HCT116 (cell line): ENCODE results near the gene TBX15. TPM values are rescaled to one million over a fixed set of nuclear protein-coding genes. Genes with fewer than 3 reads are reported as not detected.

ENCODE experiments used
- ATAC-seq: fragments of 200-7000 bp; cut with Tn5 transposase; 2 replicates; pipeline ENCODE4 v1.9.1; 2020; ENCODE audit warnings: mild to moderate bottlenecking, moderate library complexity
- BruUV-seq: library from RNA; stranded (reverse); fragments of 400-500 nt; replicated peaks from 2 replicates; lab custom pipeline; 2021; lab: Mats Ljungman, UMichigan
- CTCF ChIA-PET: fragments of 300-600 bp; sonication (Branson Sonifier 250); formaldehyde crosslinking; loops from one replicate; lab custom pipeline; 2021; ENCODE audit warnings: antibody characterized with exemption; lab: Charles Lee
- POLR2A ChIA-PET: fragments of 300-600, 350-600 bp; sonication (Branson Sonifier 250); formaldehyde crosslinking; loops from one replicate; lab custom pipeline; 2021; ENCODE audit warnings: antibody characterized with exemption; lab: Charles Lee
- RAD21 ChIA-PET, 2 experiments: fragments of 300-600 bp; sonication (Branson Sonifier 250); formaldehyde crosslinking; loops; one replicate each; lab custom pipeline; 2023; ENCODE audit warnings: low total read pairs in 2 of 2; ENCODE audit not compliant: uncharacterized antibody in 2 of 2, unreplicated experiment in 2 of 2, low non-redundant PET in 1 of 2; lab: Charles Lee
- DNase-seq: peaks from one replicate; pipeline ENCODE4 v3.0.0-alpha.2; 2010; ENCODE audit warnings: low read depth, low spot score
- H2AFZ ChIP-seq: fragments of 200-600 bp; shearing (Covaris generic), sonication (generic); 2 replicates; pipeline ENCODE4 v1.6.1; 2017; ENCODE audit warnings: low read depth, mixed run types, mixed read lengths, antibody characterized with exemption, low read length; ENCODE audit not compliant: poor library complexity, severe bottlenecking
- H3K27ac ChIP-seq: 2 replicates; pipeline ENCODE4 v1.5.1; 2012; ENCODE audit warnings: low read depth, low read length
- H3K27me3 ChIP-seq: fragments of 200-600 bp; sonication (generic); 2 replicates; pipeline ENCODE4 v1.6.1; 2016; ENCODE audit warnings: mixed run types, low read length, mixed read lengths; ENCODE audit not compliant: insufficient read depth
- H3K36me3 ChIP-seq, 2 experiments: fragments of 200-500 bp in 1 of 2; fragments of 200-600 bp in 1 of 2; sonication (Bioruptor generic) in 1 of 2; sonication (generic) in 1 of 2; 2 replicates each; pipeline versions ENCODE4 v1.5.1 to v1.6.1; 2014 to 2016; ENCODE audit warnings: low read length in 2 of 2, inconsistent platforms in 1 of 2, mixed read lengths in 1 of 2, mixed run types in 1 of 2; ENCODE audit not compliant: insufficient read depth in 2 of 2, control insufficient read depth in 1 of 2
- H3K4me1 ChIP-seq, 2 experiments: fragments of 200-600 bp in 1 of 2; sonication (generic) in 1 of 2; 2 replicates each; pipeline versions ENCODE4 v1.5.1 to v1.6.1; 2012 to 2017; ENCODE audit warnings: low read length in 2 of 2, inconsistent platforms in 1 of 2, mild to moderate bottlenecking in 1 of 2, mixed read lengths in 1 of 2, mixed run types in 1 of 2, moderate library complexity in 1 of 2; ENCODE audit not compliant: insufficient read depth in 2 of 2, control insufficient read depth in 1 of 2
- H3K4me2 ChIP-seq: fragments of 200-600 bp; sonication (generic); 2 replicates; pipeline ENCODE4 v1.6.1; 2017; ENCODE audit warnings: mixed run types, low read length, mixed read lengths
- H3K4me3 ChIP-seq, 2 experiments: fragments of 200-600 bp in 1 of 2; sonication (generic) in 1 of 2; replicated peaks in 1 of 2; 2 replicates each; pipeline ENCODE4 v1.5.1; 2011 to 2016; ENCODE audit warnings: low read length in 2 of 2, control low read depth in 1 of 2, low read depth in 1 of 2, mild to moderate bottlenecking in 1 of 2, mixed read lengths in 1 of 2, mixed run types in 1 of 2
- H3K79me2 ChIP-seq: fragments of 200-600 bp; sonication (generic); 2 replicates; pipeline ENCODE4 v1.6.1; 2017; ENCODE audit warnings: mild to moderate bottlenecking, mixed run types, low read length, moderate library complexity, mixed read lengths; ENCODE audit not compliant: insufficient read depth
- H3K9ac ChIP-seq: fragments of 200-600 bp; sonication (generic); 2 replicates; pipeline ENCODE4 v1.6.1; 2016; ENCODE audit warnings: low read length, mixed read lengths
- H3K9me2 ChIP-seq: fragments of 200-600 bp; sonication (generic), shearing (Covaris generic); 2 replicates; pipeline ENCODE4 v1.6.1; 2017; ENCODE audit warnings: mixed run types, mild to moderate bottlenecking, moderate library complexity; ENCODE audit not compliant: insufficient read depth
- H3K9me3 ChIP-seq, 2 experiments: fragments of 200-500 bp in 1 of 2; fragments of 200-600 bp in 1 of 2; sonication (Bioruptor generic) in 1 of 2; sonication (generic) in 1 of 2; 2 replicates each; pipeline ENCODE4 v1.6.1; 2014 to 2017; ENCODE audit warnings: low read length in 2 of 2, mixed read lengths in 2 of 2, inconsistent platforms in 1 of 2, low read depth in 1 of 2, mild to moderate bottlenecking in 1 of 2, mixed run types in 1 of 2, moderate library complexity in 1 of 2; ENCODE audit not compliant: control insufficient read depth in 1 of 2, insufficient read depth in 1 of 2
- H4K20me1 ChIP-seq: fragments of 200-600 bp; sonication (generic), shearing (Covaris generic); 2 replicates; pipeline ENCODE4 v1.6.1; 2017; ENCODE audit warnings: mixed run types, mild to moderate bottlenecking, moderate library complexity; ENCODE audit not compliant: insufficient read depth
- CEBPB ChIP-seq: IDR thresholded peaks from 2 replicates; pipeline ENCODE4 v1.6.1; 2012; ENCODE audit warnings: low read depth
- EGR1 ChIP-seq: IDR thresholded peaks from 2 replicates; pipeline ENCODE4 v1.6.1; 2012; ENCODE audit warnings: low read depth
- EZH2phosphoT487 ChIP-seq: fragments of 200-600 bp; IDR thresholded peaks from 2 replicates; pipeline ENCODE4 v1.6.1; 2018; ENCODE audit warnings: antibody characterized with exemption, borderline replicate concordance
- JUND ChIP-seq: IDR thresholded peaks from 2 replicates; pipeline ENCODE4 v1.6.1; 2012
- RAD21 ChIP-seq: IDR thresholded peaks from 2 replicates; pipeline ENCODE4 v1.6.1; 2012; ENCODE audit warnings: low read depth, mild to moderate bottlenecking
- SP1 ChIP-seq: IDR thresholded peaks from 2 replicates; pipeline ENCODE4 v1.6.1; 2012; ENCODE audit warnings: low read depth
- SRF ChIP-seq: IDR thresholded peaks from 2 replicates; pipeline ENCODE4 v1.6.1; 2012; ENCODE audit warnings: low read depth
- TCF7L2 ChIP-seq: IDR thresholded peaks from 2 replicates; pipeline ENCODE4 v1.7.0; 2011; ENCODE audit warnings: borderline replicate concordance, inconsistent platforms; ENCODE audit not compliant: insufficient read depth, insufficient read length; ENCODE audit errors: extremely low read depth
- ZNF274 ChIP-seq: fragments of 200-500 bp; sonication (Bioruptor generic); IDR thresholded peaks from 2 replicates; pipeline ENCODE4 v1.6.1; 2014; ENCODE audit warnings: mild to moderate bottlenecking, low read depth, low read length, inconsistent platforms
- intact Hi-C: fragments of 100-400 bp; cut with micrococcal nuclease; formaldehyde crosslinking; loops from 2 replicates; pipeline ENCODE4 v1.10.0; 2022
- total RNA-seq: library from RNA; stranded (reverse); gene quantifications from one replicate; pipeline ENCODE4 v1.2.1, GENCODE V29; 2021; ENCODE audit not compliant: unreplicated experiment

The TBX15 gene
- total RNA-seq, 1 experiment from 2014 or later = not detected

- Histone ChIP-seq H2AFZ (no peak overlapping the region), H3K27me3 (no peaks in the 10 kb centered on the region), H3K9me2 (no peaks in the 10 kb centered on the region), H3K4me3 (no peak overlapping the region), H3K79me2 (no peaks in the 10 kb centered on the region), H4K20me1 (no peaks in the 10 kb centered on the region), H3K36me3 (no peaks in the 10 kb centered on the region), H3K27ac (no peak overlapping the region), H3K4me1 (no peaks in the 10 kb centered on the region; a peak in 1 of 4 replicates), H3K9ac (no peak overlapping the region), H3K9me3 (no peaks in the 10 kb centered on the region), H3K4me2 (no peak overlapping the region)
- TF ChIP-seq EZH2phosphoT487 = no peak
- TF ChIP-seq TCF7L2 = no peak
- no peak for TF ChIP-seq JUND
- TF ChIP-seq ZNF274 = no peak
- TF ChIP-seq CEBPB = no peak
- TF ChIP-seq SRF = no peak
- no peak for TF ChIP-seq RAD21
- no peak for TF ChIP-seq SP1
- intact Hi-C loops = no loop called here
- ChIA-PET CTCF (no interaction called here), POLR2A (no interaction called here), RAD21 (no interaction called here)
- ATAC-seq (no peak), DNase-seq (no peak)
- no TSS peak for BruUV-seq
Observed at GRCh38 chr1:119027759-119028158, 39.6 kb upstream of the TBX15 start.

- intact Hi-C loops = no loop called here
- ChIA-PET RAD21 (no interaction called here), CTCF (no interaction called here), POLR2A (no interaction called here)
- H2AFZ ChIP-seq = no peak overlapping the region
- H3K36me3 ChIP-seq = no peaks in the 10 kb centered on the region
- H3K79me2 ChIP-seq = no peaks in the 10 kb centered on the region
- no peaks in the 10 kb centered on the region for H3K9me2 ChIP-seq
- H3K4me3 ChIP-seq = no peak overlapping the region
- H3K27me3 ChIP-seq = no peaks in the 10 kb centered on the region
- no peak overlapping the region for H3K9ac ChIP-seq
- H3K4me1 ChIP-seq = no peaks in the 10 kb centered on the region; a peak in 1 of 4 replicates
- ATAC-seq = no peak
- no peaks in the 10 kb centered on the region for H3K9me3 ChIP-seq
- no peaks in the 10 kb centered on the region for H4K20me1 ChIP-seq
- no TSS peak for BruUV-seq
- no peak for DNase-seq
- no peak overlapping the region for H3K27ac ChIP-seq
- no peak for TF ChIP-seq EGR1
- no peak overlapping the region for H3K4me2 ChIP-seq
Observed at GRCh38 chr1:119026956-119027355, 38.8 kb upstream of the TBX15 start.
